Hematopoietic multipotent progenitor cell (in vitro differentiated cells): ENCODE results near the gene EFCAB8. TPM values are rescaled to one million over a fixed set of nuclear protein-coding genes. Genes with fewer than 3 reads are reported as not detected.

Source experiments
- DNase-seq, 3 donors: peaks; one replicate each; pipeline ENCODE4 v3.0.0-alpha.2; 2011 to 2015; ENCODE audit warnings: low read depth in 2 of 3, low spot score in 2 of 3
- total RNA-seq: library from RNA; depleted of rRNA; stranded (reverse); fragments of >200 nt; gene quantifications from one replicate; pipeline ENCODE4 v1.2.3, GENCODE V29; 2012

Gene EFCAB8
- total RNA-seq, 1 donor = under 0.01 TPM

- no peak for DNase-seq
Measured at GRCh38 chr20:32909451-32909850, 50.7 kb downstream of the EFCAB8 start.

- DNase-seq = no peak
Measured at GRCh38 chr20:32909896-32910571, 51.3 kb downstream of the EFCAB8 start.

GRCh38 chr20:32911355-32911754 lies 52.6 kb downstream of the EFCAB8 start:
- no peak for DNase-seq

GRCh38 chr20:32912688-32913087 lies 54.0 kb downstream of the EFCAB8 start:
- DNase-seq = no peak

- DNase-seq = no peak
Measured at GRCh38 chr20:32914031-32914430, 55.3 kb downstream of the EFCAB8 start.

- DNase-seq = no peak
Measured at GRCh38 chr20:32917191-32917950, 58.6 kb downstream of the EFCAB8 start.

GRCh38 chr20:32918296-32918695 lies 59.6 kb downstream of the EFCAB8 start:
- no peak for DNase-seq

- DNase-seq = no peak
Measured at GRCh38 chr20:32918751-32919150, 60.0 kb downstream of the EFCAB8 start.

- DNase-seq = no peak
Measured at GRCh38 chr20:32920066-32920465, 61.3 kb downstream of the EFCAB8 start.

- no peak for DNase-seq
Measured at GRCh38 chr20:32920530-32921298, 62.0 kb downstream of the EFCAB8 start.

- DNase-seq = no peak
Measured at GRCh38 chr20:32922466-32922865, 63.7 kb downstream of the EFCAB8 start.

GRCh38 chr20:32924781-32925180 lies 66.1 kb downstream of the EFCAB8 start:
- DNase-seq = no peak

GRCh38 chr20:32925481-32926196 lies 66.9 kb downstream of the EFCAB8 start:
- no peak for DNase-seq

- no peak for DNase-seq
Measured at GRCh38 chr20:32929162-32929561, 70.4 kb downstream of the EFCAB8 start.

- DNase-seq = no peak
Measured at GRCh38 chr20:32930181-32930580, 71.5 kb downstream of the EFCAB8 start.

- no peak for DNase-seq
Measured at GRCh38 chr20:32930701-32931100, 72.0 kb downstream of the EFCAB8 start.

- no peak for DNase-seq
Measured at GRCh38 chr20:32934580-32934979, 75.9 kb downstream of the EFCAB8 start.

- DNase-seq = no peak
Measured at GRCh38 chr20:32941155-32941885, 82.6 kb downstream of the EFCAB8 start.

- DNase-seq = no peak
Measured at GRCh38 chr20:32943490-32944052, 84.8 kb downstream of the EFCAB8 start.

GRCh38 chr20:32945710-32946221 lies 87.0 kb downstream of the EFCAB8 start:
- no peak for DNase-seq
